GM12878 (cell line): ENCODE results near the gene CCN5. TPM values are rescaled to one million over a fixed set of nuclear protein-coding genes. Genes with fewer than 3 reads are reported as not detected.

ENCODE experiments used
- ATAC-seq: fragments of 200-7000 bp; cut with Tn5 transposase; 3 replicates; pipeline ENCODE4 v1.9.1; 2020; ENCODE audit warnings: mild to moderate bottlenecking, moderate library complexity
- BruUV-seq: library from RNA; stranded (reverse); fragments of 400-500 nt; replicated peaks from 2 replicates; lab custom pipeline; 2021; lab: Mats Ljungman, UMichigan
- CTCF ChIA-PET: fragments of 300-600 bp; sonication (Branson Sonifier 250); formaldehyde crosslinking; extraction: SDS; loops from one replicate; lab custom pipeline; 2021; ENCODE audit warnings: inconsistent platforms; lab: Yijun Ruan, JAX
- POLR2A ChIA-PET: fragments of 350-600 bp; formaldehyde crosslinking; extraction: SDS; loops from one replicate; lab custom pipeline; 2021; ENCODE audit warnings: inconsistent platforms; lab: Charles Lee
- RAD21 ChIA-PET: fragments of 300-600 bp; sonication (Branson Sonifier 250); formaldehyde crosslinking; loops from one replicate; lab custom pipeline; 2023; ENCODE audit warnings: antibody characterized with exemption; ENCODE audit not compliant: unreplicated experiment; lab: Charles Lee
- SMC1A ChIA-PET: fragments of 300-600 bp; sonication (Branson Sonifier 250); formaldehyde crosslinking; loops from one replicate; lab custom pipeline; 2023; ENCODE audit not compliant: unreplicated experiment, uncharacterized antibody; lab: Charles Lee
- DNase-seq: peaks from one replicate; pipeline ENCODE4 v3.0.0-alpha.2; 2011; ENCODE audit warnings: low read depth, low spot score
- FAIRE-seq: peaks from 3 replicates; lab custom pipeline; 2011; peaks lifted over from hg19 to GRCh38; lab: Jason Lieb, UNC
- H2AFZ ChIP-seq: 2 replicates; pipeline ENCODE4 v1.6.0; 2011; ENCODE audit warnings: low read depth, low read length, control low read depth; ENCODE audit not compliant: control insufficient read depth
- H3K27ac ChIP-seq: 2 replicates; pipeline ENCODE4 v1.5.1; 2011; ENCODE audit warnings: control low read depth; ENCODE audit not compliant: control insufficient read depth, insufficient read depth
- H3K27me3 ChIP-seq, 2 experiments: replicated peaks in 1 of 2; 2 replicates each; pipeline versions ENCODE4 v1.6.0 to v1.6.1; 2011; ENCODE audit warnings: low read length in 1 of 2; ENCODE audit not compliant: control insufficient read depth in 2 of 2, insufficient read depth in 2 of 2
- H3K36me3 ChIP-seq, 2 experiments: 2 replicates each; pipeline ENCODE4 v1.5.1; 2011; ENCODE audit warnings: low read length in 1 of 2; ENCODE audit not compliant: control insufficient read depth in 2 of 2, insufficient read depth in 2 of 2
- H3K4me1 ChIP-seq: 2 replicates; pipeline ENCODE4 v1.6.1; 2011; ENCODE audit warnings: mild to moderate bottlenecking, low read length, moderate library complexity, mixed read lengths; ENCODE audit not compliant: control insufficient read depth, insufficient read depth
- H3K4me2 ChIP-seq: 2 replicates; pipeline ENCODE4 v1.6.0; 2011; ENCODE audit warnings: control low read depth; ENCODE audit not compliant: control insufficient read depth, insufficient read depth
- H3K4me3 ChIP-seq: fragments of 200-600 bp; sonication (generic); 2 replicates; pipeline ENCODE4 v1.5.1; 2016
- H3K79me2 ChIP-seq: 2 replicates; pipeline ENCODE4 v1.6.0; 2011; ENCODE audit warnings: low read length; ENCODE audit not compliant: control insufficient read depth, insufficient read depth
- H3K9ac ChIP-seq: 2 replicates; pipeline ENCODE4 v1.8.0; 2011; ENCODE audit warnings: low read length, control low read depth, mixed read lengths; ENCODE audit not compliant: control insufficient read depth, insufficient read depth
- H3K9me3 ChIP-seq: replicated peaks from 3 replicates; pipeline ENCODE4 v1.5.1; 2011; ENCODE audit warnings: mild to moderate bottlenecking, low read length; ENCODE audit not compliant: control insufficient read depth, insufficient read depth
- H4K20me1 ChIP-seq: 2 replicates; pipeline ENCODE4 v1.6.0; 2011; ENCODE audit not compliant: control insufficient read depth, insufficient read depth
- ATF2 ChIP-seq: IDR thresholded peaks from 2 replicates; pipeline ENCODE4 v1.6.1; 2012; ENCODE audit warnings: low read length, inconsistent platforms
- BCL11A ChIP-seq: IDR thresholded peaks from 2 replicates; pipeline ENCODE4 v1.6.1; 2011; ENCODE audit warnings: low read depth, low read length
- BHLHE40 ChIP-seq, 2 experiments: fragments of 450-650 bp in 1 of 2; IDR thresholded peaks; 2 replicates each; pipeline ENCODE4 v1.6.1; 2011 to 2017; ENCODE audit warnings: low read depth in 2 of 2, borderline replicate concordance in 1 of 2, improper control_type of control experiment in 1 of 2, low read length in 1 of 2, mild to moderate bottlenecking in 1 of 2
- CHD4 ChIP-seq: fragments of 200-600 bp; sonication (generic); IDR thresholded peaks from 2 replicates; pipeline ENCODE4 v1.6.1; 2016; ENCODE audit warnings: mild to moderate bottlenecking
- KLF5 ChIP-seq: fragments of 450-650 bp; IDR thresholded peaks from 2 replicates; pipeline ENCODE4 v1.6.1; 2014; ENCODE audit warnings: mild to moderate bottlenecking; ENCODE audit not compliant: partially characterized antibody
- MTA2 ChIP-seq: fragments of 450-650 bp; IDR thresholded peaks from 2 replicates; pipeline ENCODE4 v1.6.1; 2016; ENCODE audit warnings: low read depth, mild to moderate bottlenecking, moderate library complexity
- MYC ChIP-seq: IDR thresholded peaks from 2 replicates; pipeline ENCODE4 v1.6.1; 2011; ENCODE audit warnings: mild to moderate bottlenecking, low read length, moderate library complexity, inconsistent platforms; ENCODE audit not compliant: insufficient read depth, insufficient replicate concordance, insufficient read length, severe bottlenecking
- PAX5 ChIP-seq: IDR thresholded peaks from 2 replicates; pipeline ENCODE4 v1.6.1; 2011; ENCODE audit warnings: low read depth, low read length, borderline replicate concordance
- RAD51 ChIP-seq: fragments of 450-650 bp; IDR thresholded peaks from 2 replicates; pipeline ENCODE4 v1.6.1; 2016; ENCODE audit warnings: moderate library complexity, mild to moderate bottlenecking, inconsistent platforms
- SMAD5 ChIP-seq: IDR thresholded peaks from 2 replicates; pipeline ENCODE4 v1.6.1; 2016; ENCODE audit warnings: antibody characterized with exemption, low read depth
- WGBS: methylation state at CpG from one replicate; pipeline ENCODE4 v1.1.6; 2016; ENCODE audit warnings: low lambda C conversion rate; ENCODE audit not compliant: insufficient replicate concordance, insufficient coverage; ENCODE audit errors: missing lambda C conversion rate; 5-methylcytosine and 5-hydroxymethylcytosine counted together
- in situ Hi-C: fragments of 300-500 bp; cut with MboI; formaldehyde crosslinking; loops from 9 replicates; pipeline ENCODE4 v1.14.3; 2018; ENCODE audit warnings: mixed read lengths
- intact Hi-C: fragments of 100-400 bp; cut with micrococcal nuclease; formaldehyde crosslinking; loops from one replicate; pipeline ENCODE4 v1.14.2; 2022; ENCODE audit not compliant: unreplicated experiment
- polyA plus RNA-seq, 11 experiments: library from polyadenylated mRNA; depleted of rRNA in 4 of 11; unstranded in 6 of 11; stranded (reverse) in 5 of 11; fragments of >200 nt; fragmentation: Nextera tagmentation in 4 of 11; fragmentation: Illumina TruSeq in 1 of 11; extraction: Ambion mirVana in 4 of 11; extraction: Trizol in 1 of 11; gene quantifications; 1 replicate in 1 of 11; 2 replicates in 10 of 11; pipeline versions ENCODE4 v1.2.1 to v1.2.3, GENCODE V29; 2011 to 2016; ENCODE audit warnings: inconsistent platforms in 2 of 11, missing spikeins in 2 of 11, low read depth in 1 of 11
- total RNA-seq, 4 experiments: library from RNA; depleted of rRNA in 3 of 4; stranded (reverse); fragments of >200 nt in 3 of 4; fragmentation: Illumina TruSeq in 1 of 4; extraction: Trizol in 1 of 4; gene quantifications; 2 replicates each; pipeline versions ENCODE4 v1.2.1 to v1.2.3, GENCODE V29; 2013 to 2021

The CCN5 gene
- total and polyA plus RNA-seq, 10 of the 15 experiments (the other 5 are each of a cell fraction or from before 2014, with no cell fraction given), result 0.14 to 0.15 TPM; not detected in 8

GRCh38 chr20:44765701-44766347 lies 50.7 kb downstream of the CCN5 start:
- H3K4me2 ChIP-seq, result no peak overlapping the region
- TF ChIP-seq CHD4 (no peak), RAD51 (no peak)

GRCh38 chr20:44768256-44768655 lies 53.1 kb downstream of the CCN5 start:
- FAIRE-seq (no peak), DNase-seq (no peak), ATAC-seq (no peak)
- H4K20me1 ChIP-seq, result no peaks in the 10 kb centered on the region
- ChIA-PET RAD21 (no interaction called here), CTCF (no interaction called here), POLR2A (interaction anchor here (0.5 to 0.6 kb wide), 2 partner anchors 98 to 123 kb away, joined by 3 read pairs; no protein-coding TSS in a partner anchor), SMC1A (interaction anchor here (0.6 to 1.4 kb wide), 2 partner anchors 9 to 359 kb away, joined by 3 to 5 read pairs; no protein-coding TSS in a partner anchor)
- H3K4me3 ChIP-seq, result no peak overlapping the region
- no peak overlapping the region for H2AFZ ChIP-seq
- in situ Hi-C loops (no loop called here), intact Hi-C loops (no loop called here)
- H3K27ac ChIP-seq, result no peak overlapping the region
- no peaks in the 10 kb centered on the region for H3K27me3 ChIP-seq
- H3K9me3 ChIP-seq, result no peaks in the 10 kb centered on the region
- 30% methylated on average over 8 of the region's 8 CpGs for WGBS
- no peaks in the 10 kb centered on the region for H3K36me3 ChIP-seq
- H3K4me1 ChIP-seq, result no peaks in the 10 kb centered on the region; the same call in 1 of the 2 replicates
- no peak overlapping the region for H3K9ac ChIP-seq
- TF ChIP-seq ATF2, result no peak
- TF ChIP-seq BHLHE40 (IDR thresholded peaks at IDR 0.05; ENCODE audit: borderline replicate concordance in 1 of 2, low read depth in 2 of 2, low read length in 1 of 2), result no peak
- no peak for TF ChIP-seq PAX5
- no peak for TF ChIP-seq MYC
- TF ChIP-seq SMAD5, result no peak
- no peak for TF ChIP-seq MTA2
- no peak for TF ChIP-seq KLF5
- TF ChIP-seq BCL11A, result no peak
- H3K4me2 ChIP-seq, result no peak overlapping the region
- no peaks in the 10 kb centered on the region for H3K79me2 ChIP-seq
- BruUV-seq, result no TSS peak

More at GRCh38 chr20:44765701-44766347, 50.7 kb downstream of the CCN5 start:
- ChIA-PET RAD21 (interaction anchor here (0.7 kb wide), 1 partner anchor 216 kb away, joined by 3 read pairs; no protein-coding TSS in a partner anchor), SMC1A (no interaction called here), POLR2A (no interaction called here), CTCF (no interaction called here)
- H2AFZ ChIP-seq, result no peak overlapping the region
- 3% methylated on average over 7 of the region's 7 CpGs for WGBS
- H4K20me1 ChIP-seq, result no peaks in the 10 kb centered on the region
- no peaks in the 10 kb centered on the region for H3K36me3 ChIP-seq
- H3K27ac ChIP-seq, result no peak overlapping the region
- H3K4me1 ChIP-seq, result no peaks in the 10 kb centered on the region; the same call in 1 of the 2 replicates
- H3K4me3 ChIP-seq, result no peak overlapping the region
- H3K9me3 ChIP-seq, result no peaks in the 10 kb centered on the region
- ATAC-seq (no peak), FAIRE-seq (no peak), DNase-seq (no peak)
- in situ Hi-C loops, result no loop called here
- BruUV-seq, result no TSS peak
- H3K79me2 ChIP-seq, result no peaks in the 10 kb centered on the region
- intact Hi-C loops, result no loop called here
- H3K27me3 ChIP-seq, result no peaks in the 10 kb centered on the region
- no peak overlapping the region for H3K9ac ChIP-seq
